Measurements from ENCODE around the gene ICAM3. TPM values are rescaled to one million over a fixed set of nuclear protein-coding genes. Genes with fewer than 3 reads are reported as not detected.
A peak's percentile ranks its signal among the peaks of the same experiment; 100 is the strongest.

The ICAM3 gene
- total RNA-seq, 2 experiments from 2014 or later: 63.7 to 76.4 TPM

GRCh38 chr19:10334588-10335351, 4.7 kb downstream of the ICAM3 start:
- BruUV-seq (replicated peaks): no TSS peak
- Histone ChIP-seq H4K20me1 (ENCODE audit: insufficient read depth, low read length) (peaks cover 12% of the 10 kb centered on the region), H3K9me2 (ENCODE audit: insufficient read depth, low read length) (no peaks in the 10 kb centered on the region), H3K9me3 (ENCODE audit: low read length) (no peaks in the 10 kb centered on the region), H3K79me2 (ENCODE audit: insufficient read depth, low read depth, low read length) (peaks cover 30% of the 10 kb centered on the region), H3K4me3 (ENCODE audit: low read depth, low read length, poor library complexity, severe bottlenecking) (peak overlapping the region; percentile 83), H3K4me2 (ENCODE audit: low read length) (peak overlapping the region; percentile 76), H2AFZ (ENCODE audit: low read length) (no peak overlapping the region), H3K27ac (ENCODE audit: low read depth, low read length, poor library complexity, severe bottlenecking) (no peak overlapping the region), H3K36me3 (ENCODE audit: insufficient read depth, low read length) (peaks cover 27% of the 10 kb centered on the region), H3K4me1 (ENCODE audit: insufficient read depth, low read length, poor library complexity, severe bottlenecking) (peaks cover 45% of the 10 kb centered on the region)
- POLR2A ChIA-PET: interaction anchor here (0.5 to 1.0 kb wide), 3 partner anchors 7 to 564 kb away, joined by 3 to 4 read pairs (median 3); no protein-coding TSS in a partner anchor
- peak; percentile 50; the same call in 1 of the 2 replicates for TF ChIP-seq CTCF (conservative IDR thresholded peaks at IDR 0.05; ENCODE audit: low read length)
- TF ChIP-seq EZH2phosphoT487 (IDR thresholded peaks at IDR 0.05; ENCODE audit: borderline replicate concordance, low read depth, low read length): no peak
- DNase-seq (ENCODE audit: low spot score): peak; percentile 83
- intact Hi-C loops (cut with micrococcal nuclease; ENCODE audit: unreplicated experiment): loop anchor here (10.0 kb wide), 1 partner anchor 230 kb away; the partner anchor contains the start of genes CDKN2D and KRI1
- CTCF ChIA-PET (ENCODE audit: unreplicated experiment): interaction anchor here (0.5 kb wide), 1 partner anchor 434 kb away, joined by 3 read pairs; no protein-coding TSS in a partner anchor

GRCh38 chr19:10333758-10334587, 5.5 kb downstream of the ICAM3 start:
- peaks cover 37% of the 10 kb centered on the region for H3K4me1 ChIP-seq (ENCODE audit: insufficient read depth, low read length, poor library complexity, severe bottlenecking)
- no peaks in the 10 kb centered on the region for H3K9me2 ChIP-seq (ENCODE audit: insufficient read depth, low read length)
- no peak for DNase-seq (ENCODE audit: low spot score)
- H3K9me3 ChIP-seq (ENCODE audit: low read length): no peaks in the 10 kb centered on the region
- TSS peak; percentile 82 for BruUV-seq (replicated peaks)
- peaks cover 35% of the 10 kb centered on the region for H3K36me3 ChIP-seq (ENCODE audit: insufficient read depth, low read length)
- POLR2A ChIA-PET: interaction anchor here (0.5 to 1.6 kb wide), 11 partner anchors 8 to 138 kb away, joined by 3 to 7 read pairs (median 4); partner anchors contain the start of genes ICAM1 and TYK2
- peak overlapping the region; percentile 76 for H3K4me2 ChIP-seq (ENCODE audit: low read length)
- H3K4me3 ChIP-seq (ENCODE audit: low read depth, low read length, poor library complexity, severe bottlenecking): peak overlapping the region; percentile 83
- peak overlapping the region; percentile 82 for H3K27ac ChIP-seq (ENCODE audit: low read depth, low read length, poor library complexity, severe bottlenecking)
- intact Hi-C loops (cut with micrococcal nuclease; ENCODE audit: unreplicated experiment): loop anchor here (2.0 to 10.0 kb wide), 3 partner anchors 47 to 231 kb away; partner anchors contain the start of genes CDKN2D, KRI1 and TYK2
- no peak for TF ChIP-seq EZH2phosphoT487 (IDR thresholded peaks at IDR 0.05; ENCODE audit: borderline replicate concordance, low read depth, low read length)
- TF ChIP-seq CTCF (conservative IDR thresholded peaks at IDR 0.05; ENCODE audit: low read length): no peak
- peaks cover 12% of the 10 kb centered on the region for H4K20me1 ChIP-seq (ENCODE audit: insufficient read depth, low read length)
- peaks cover 30% of the 10 kb centered on the region for H3K79me2 ChIP-seq (ENCODE audit: insufficient read depth, low read depth, low read length)
- H2AFZ ChIP-seq (ENCODE audit: low read length): no peak overlapping the region
- CTCF ChIA-PET (ENCODE audit: unreplicated experiment): interaction anchor here (0.5 to 1.1 kb wide), 5 partner anchors 15 to 435 kb away, joined by 3 to 11 read pairs (median 6); partner anchors contain the start of gene TYK2

Measured in OCI-LY7 (cell line).